H1 (cell line): Measurements from ENCODE around the gene SLC22A13. TPM values are rescaled to one million over a fixed set of nuclear protein-coding genes. Genes with fewer than 3 reads are reported as not detected.

Experiments used
- CTCF ChIA-PET: fragments of 300-600 bp; sonication (Branson Sonifier 250); formaldehyde crosslinking; loops from one replicate; lab custom pipeline; 2021; ENCODE audit not compliant: partially characterized antibody; lab: Charles Lee
- POLR2A ChIA-PET: fragments of 300-600 bp; sonication (Branson Sonifier 250); formaldehyde crosslinking; loops from one replicate; lab custom pipeline; 2021; ENCODE audit warnings: inconsistent platforms; ENCODE audit not compliant: partially characterized antibody; lab: Charles Lee
- DNase-seq, 2 experiments: peaks; one replicate each; pipeline versions ENCODE4 v3.0.0 to v3.0.0-alpha.2; 2010 to 2022; ENCODE audit warnings: low spot score in 2 of 2, low read depth in 1 of 2, mixed read lengths in 1 of 2
- FAIRE-seq: peaks from 2 replicates; lab custom pipeline; 2011; peaks lifted over from hg19 to GRCh38; lab: Jason Lieb, UNC
- H2AFZ ChIP-seq: 2 replicates; pipeline ENCODE4 v1.8.1; 2012; ENCODE audit warnings: low read length, inconsistent platforms
- H2AK5ac ChIP-seq: 2 replicates; pipeline ENCODE4 v1.6.1; 2013; ENCODE audit warnings: low read depth, low read length
- H2BK120ac ChIP-seq: replicated peaks from 2 replicates; pipeline ENCODE3; 2013; ENCODE audit warnings: low read depth, low read length, inconsistent platforms
- H2BK12ac ChIP-seq: 2 replicates; pipeline ENCODE4 v1.6.1; 2013; ENCODE audit warnings: low read depth, low read length
- H2BK15ac ChIP-seq: 2 replicates; pipeline ENCODE4 v1.6.1; 2013; ENCODE audit warnings: low read length
- H2BK20ac ChIP-seq: 2 replicates; pipeline ENCODE4 v1.6.1; 2013; ENCODE audit warnings: low read length
- H2BK5ac ChIP-seq: 2 replicates; pipeline ENCODE4 v1.6.1; 2013; ENCODE audit warnings: low read depth, low read length
- H3K14ac ChIP-seq: 2 replicates; pipeline ENCODE4 v1.6.1; 2013; ENCODE audit warnings: inconsistent platforms; ENCODE audit not compliant: insufficient read length
- H3K18ac ChIP-seq: 2 replicates; pipeline ENCODE4 v1.6.1; 2013; ENCODE audit warnings: low read length; ENCODE audit errors: extremely low read depth
- H3K23ac ChIP-seq: 2 replicates; pipeline ENCODE4 v1.6.1; 2013; ENCODE audit warnings: inconsistent platforms; ENCODE audit not compliant: insufficient read length
- H3K23me2 ChIP-seq: 2 replicates; pipeline ENCODE4 v1.6.1; 2013; ENCODE audit warnings: low read depth, low read length
- H3K27ac ChIP-seq: 2 replicates; pipeline ENCODE4 v1.6.1; 2011; ENCODE audit warnings: low read depth, low read length, inconsistent platforms
- H3K27me3 ChIP-seq, 4 experiments: replicated peaks in 1 of 4; 1 replicate in 1 of 4; 2 replicates in 3 of 4; pipeline versions ENCODE4 v1.6.1 to v1.8.1; 2011 to 2013; ENCODE audit warnings: low read length in 3 of 4, mild to moderate bottlenecking in 3 of 4, inconsistent platforms in 2 of 4, mixed read lengths in 2 of 4, moderate library complexity in 1 of 4; ENCODE audit not compliant: control insufficient read depth in 3 of 4, insufficient read depth in 3 of 4; ENCODE audit errors: extremely low read depth in 1 of 4
- H3K36me3 ChIP-seq, 4 experiments: 2 replicates each; pipeline versions ENCODE4 v1.6.1 to v1.8.1; 2011 to 2013; ENCODE audit warnings: mild to moderate bottlenecking in 4 of 4, low read length in 3 of 4, moderate library complexity in 2 of 4, control low read depth in 1 of 4, inconsistent platforms in 1 of 4; ENCODE audit not compliant: insufficient read depth in 4 of 4, control insufficient read depth in 2 of 4
- H3K4ac ChIP-seq: replicated peaks from 2 replicates; pipeline ENCODE3; 2013; ENCODE audit warnings: low read length, low read depth, mixed read lengths, inconsistent platforms; ENCODE audit not compliant: insufficient read length
- H3K4me1 ChIP-seq, 4 experiments: replicated peaks in 1 of 4; 1 replicate in 1 of 4; 2 replicates in 3 of 4; pipeline versions ENCODE4 v1.6.1 to v1.8.1; 2011 to 2013; ENCODE audit warnings: low read length in 3 of 4, inconsistent platforms in 2 of 4, mixed read lengths in 1 of 4; ENCODE audit not compliant: insufficient read depth in 4 of 4, control insufficient read depth in 3 of 4
- H3K4me2 ChIP-seq, 2 experiments: 2 replicates each; pipeline versions ENCODE4 v1.6.1 to v1.8.1; 2011 to 2013; ENCODE audit warnings: low read depth in 2 of 2, low read length in 2 of 2, control low read depth in 1 of 2, inconsistent platforms in 1 of 2, mild to moderate bottlenecking in 1 of 2; ENCODE audit not compliant: insufficient read depth in 1 of 2
- H3K4me3 ChIP-seq, 4 experiments: fragments of 200-600, 300-600 bp in 1 of 4; sonication (generic), shearing (Covaris generic), sonication (Bioruptor Twin) in 1 of 4; 2 replicates each; pipeline versions ENCODE4 v1.5.1 to v1.8.1; 2011 to 2016; ENCODE audit warnings: low read length in 4 of 4, low read depth in 3 of 4, control low read depth in 2 of 4, inconsistent platforms in 2 of 4, mild to moderate bottlenecking in 2 of 4, mixed read lengths in 1 of 4, moderate library complexity in 1 of 4; ENCODE audit not compliant: insufficient read depth in 2 of 4; ENCODE audit errors: extremely low read depth in 1 of 4
- H3K56ac ChIP-seq: replicated peaks from 2 replicates; pipeline ENCODE3; 2013; ENCODE audit warnings: low read depth, mild to moderate bottlenecking, mixed read lengths, low read length, inconsistent platforms; ENCODE audit not compliant: insufficient read length
- H3K79me1 ChIP-seq: 2 replicates; pipeline ENCODE4 v1.6.1; 2013; ENCODE audit warnings: low read depth, low read length, control low read depth
- H3K79me2 ChIP-seq, 2 experiments: 2 replicates each; pipeline versions ENCODE4 v1.6.1 to v1.8.1; 2012 to 2013; ENCODE audit warnings: low read length in 2 of 2, mild to moderate bottlenecking in 2 of 2, inconsistent platforms in 1 of 2; ENCODE audit not compliant: insufficient read depth in 2 of 2, control insufficient read depth in 1 of 2
- H3K9ac ChIP-seq, 4 experiments: replicated peaks in 1 of 4; 1 replicate in 1 of 4; 2 replicates in 3 of 4; pipeline versions ENCODE4 v1.6.1 to v1.8.1; 2011 to 2013; ENCODE audit warnings: low read depth in 3 of 4, low read length in 3 of 4, control low read depth in 2 of 4, mild to moderate bottlenecking in 2 of 4, moderate library complexity in 2 of 4, inconsistent platforms in 1 of 4; ENCODE audit errors: extremely low read depth in 1 of 4
- H3K9me3 ChIP-seq, 2 experiments: 2 replicates each; pipeline versions ENCODE4 v1.6.1 to v1.8.1; 2012 to 2013; ENCODE audit warnings: mild to moderate bottlenecking in 2 of 2, moderate library complexity in 2 of 2, control low read depth in 1 of 2, inconsistent platforms in 1 of 2, low read depth in 1 of 2, low read length in 1 of 2, mixed read lengths in 1 of 2; ENCODE audit not compliant: insufficient read depth in 2 of 2
- H4K20me1 ChIP-seq, 2 experiments: replicated peaks in 1 of 2; 2 replicates each; pipeline versions ENCODE3 to v1.8.1; 2011 to 2013; ENCODE audit warnings: inconsistent platforms in 2 of 2, low read length in 2 of 2, mild to moderate bottlenecking in 1 of 2; ENCODE audit not compliant: insufficient read depth in 2 of 2, control insufficient read depth in 1 of 2
- H4K5ac ChIP-seq: 2 replicates; pipeline ENCODE4 v1.6.1; 2013; ENCODE audit warnings: low read length, low read depth, mixed read lengths, inconsistent platforms; ENCODE audit not compliant: insufficient read length
- H4K8ac ChIP-seq: 2 replicates; pipeline ENCODE4 v1.8.0; 2013; ENCODE audit warnings: mild to moderate bottlenecking, moderate library complexity, low read length, inconsistent platforms; ENCODE audit not compliant: insufficient read depth; ENCODE audit errors: extremely low read depth
- H4K91ac ChIP-seq: replicated peaks from 2 replicates; pipeline ENCODE3; 2013; ENCODE audit warnings: low read length, mixed read lengths, inconsistent platforms; ENCODE audit not compliant: insufficient read length
- CBX8 ChIP-seq: fragments of 300-800, 300-1000 bp; sonication (generic); IDR thresholded peaks from 2 replicates; pipeline ENCODE4 v1.7.1; 2016; ENCODE audit warnings: low read depth, low read length, borderline replicate concordance
- CEBPB ChIP-seq: IDR thresholded peaks from 2 replicates; pipeline ENCODE4 v1.6.1; 2012; ENCODE audit warnings: low read depth, low read length
- CHD1 ChIP-seq: IDR thresholded peaks from 2 replicates; pipeline ENCODE4 v1.6.1; 2012; ENCODE audit warnings: low read depth, low read length, improper control_type of control experiment
- EP300 ChIP-seq, 2 experiments: IDR thresholded peaks; 1 replicate in 1 of 2; 2 replicates in 1 of 2; pipeline ENCODE4 v1.6.1; 2011 to 2012; ENCODE audit warnings: low read depth in 2 of 2, low read length in 2 of 2, mild to moderate bottlenecking in 2 of 2, borderline replicate concordance in 1 of 2, inconsistent platforms in 1 of 2, moderate library complexity in 1 of 2
- EZH2 ChIP-seq: fragments of 200-600 bp; sonication (generic); IDR thresholded peaks from 2 replicates; pipeline ENCODE4 v1.7.1; 2012; ENCODE audit warnings: low read depth, mild to moderate bottlenecking, moderate library complexity, low read length, inconsistent platforms; ENCODE audit not compliant: severe bottlenecking
- FOSL1 ChIP-seq: IDR thresholded peaks from 2 replicates; pipeline ENCODE4 v1.6.1; 2011; ENCODE audit warnings: mild to moderate bottlenecking, low read depth, low read length, moderate library complexity; ENCODE audit not compliant: insufficient read depth
- GABPA ChIP-seq: IDR thresholded peaks from 2 replicates; pipeline ENCODE4 v1.6.1; 2011; ENCODE audit warnings: mild to moderate bottlenecking, low read length, moderate library complexity, borderline replicate concordance; ENCODE audit not compliant: insufficient read depth
- NRF1 ChIP-seq: IDR thresholded peaks from 2 replicates; pipeline ENCODE4 v1.6.1; 2011; ENCODE audit warnings: mild to moderate bottlenecking, low read depth, low read length, improper control_type of control experiment
- SAP30 ChIP-seq: fragments of 300-600 bp; sonication (generic); IDR thresholded peaks from 2 replicates; pipeline ENCODE4 v1.7.1; 2012; ENCODE audit warnings: low read length, moderate library complexity, mild to moderate bottlenecking, inconsistent platforms; ENCODE audit not compliant: insufficient read depth, insufficient replicate concordance
- SIX5 ChIP-seq: IDR thresholded peaks from 2 replicates; pipeline ENCODE4 v1.6.1; 2011; ENCODE audit warnings: mild to moderate bottlenecking, low read depth, low read length
- SP1 ChIP-seq: IDR thresholded peaks from 2 replicates; pipeline ENCODE4 v1.6.1; 2011; ENCODE audit warnings: low read depth, low read length
- TAF7 ChIP-seq: optimal IDR thresholded peaks from 2 replicates; pipeline ENCODE3; 2011; ENCODE audit warnings: low read depth, mild to moderate bottlenecking, inconsistent platforms, low read length, moderate library complexity, borderline replicate concordance
- TEAD4 ChIP-seq: IDR thresholded peaks from 2 replicates; pipeline ENCODE4 v1.6.1; 2012; ENCODE audit warnings: low read depth, low read length, inconsistent platforms, mixed read lengths
- WGBS, 2 experiments: shearing (Covaris generic) in 1 of 2; methylation state at CpG; one replicate each; pipeline versions ENCODE4 v1.1.6 to v1.1.7; 2013 to 2015; ENCODE audit warnings: low lambda C conversion rate in 2 of 2, mixed read lengths in 2 of 2, inconsistent platforms in 1 of 2, low coverage in 1 of 2, missing lambda C conversion rate in 1 of 2; ENCODE audit not compliant: insufficient replicate concordance in 2 of 2, insufficient coverage in 1 of 2, insufficient read length in 1 of 2; ENCODE audit errors: extremely low coverage in 1 of 2, missing lambda C conversion rate in 1 of 2; 5-methylcytosine and 5-hydroxymethylcytosine counted together
- polyA plus RNA-seq, 7 experiments: library from polyadenylated mRNA; depleted of rRNA in 3 of 7; stranded (reverse) in 5 of 7; unstranded in 2 of 7; fragments of >200 nt in 5 of 7; fragments of 200-250 nt in 2 of 7; gene quantifications; 1 replicate in 5 of 7; 2 replicates in 1 of 7; 4 replicates in 1 of 7; pipeline versions ENCODE4 v1.2.1 to v1.2.3, GENCODE V29; 2011 to 2013; ENCODE audit warnings: missing spikeins in 2 of 7, mixed read lengths in 2 of 7
- total RNA-seq: library from RNA; stranded (reverse); fragmentation: NEBNext Ultra II Directional; extraction: Animal tissue kit (Norgen Biotek cat#: 25700); gene quantifications from 2 replicates; pipeline ENCODE4 v1.2.1, GENCODE V29; 2021

The SLC22A13 gene
- total and polyA plus RNA-seq, 2 of the 8 experiments (the other 6 are each of a cell fraction or from before 2014, with no cell fraction given): 0.05 to 0.41 TPM

- Histone ChIP-seq H3K4me2 (no peak overlapping the region), H3K23ac (no peak overlapping the region), H4K20me1 (peaks cover 0 to 4% of the 10 kb centered on the region in 2 experiments), H3K23me2 (no peaks in the 10 kb centered on the region), H3K18ac (no peak overlapping the region), H2BK5ac (no peak overlapping the region), H3K79me2 (no peaks in the 10 kb centered on the region), H4K8ac (no peak overlapping the region), H4K91ac (no peak overlapping the region), H3K14ac (no peak overlapping the region), H3K27ac (no peak overlapping the region), H3K9ac (no peak overlapping the region), H3K4me3 (no peak overlapping the region), H3K79me1 (no peaks in the 10 kb centered on the region; the same call in none of the 2 replicates), H2BK20ac (no peak overlapping the region), H3K56ac (no peak overlapping the region), H2BK15ac (no peak overlapping the region), H2AFZ (no peak overlapping the region), H2BK12ac (no peak overlapping the region), H4K5ac (no peak overlapping the region), H3K27me3 (no peaks in the 10 kb centered on the region), H3K4me1 (no peaks in the 10 kb centered on the region), H2BK120ac (no peak overlapping the region), H3K9me3 (no peaks in the 10 kb centered on the region), H2AK5ac (no peak overlapping the region), H3K4ac (no peak overlapping the region), H3K36me3 (peaks cover 16 to 66% (median 48%) of the 10 kb centered on the region in 4 experiments)
- CTCF ChIA-PET: interaction anchor here (0.7 to 1.3 kb wide), 2 partner anchors 87 to 230 kb away, joined by 3 to 4 read pairs; no protein-coding TSS in a partner anchor
- DNase-seq: no peak
- POLR2A ChIA-PET: no interaction called here
- WGBS, 2 experiments: 94% methylated on average over 2 of the region's 2 CpGs; no CpG with 5 or more reads in 1 of the 2 experiments
- FAIRE-seq: no peak
- TF ChIP-seq SP1 (no peak), SAP30 (no peak), FOSL1 (no peak), EZH2 (no peak), CBX8 (no peak), TAF7 (no peak), NRF1 (no peak), EP300 (IDR thresholded peaks at IDR 0.05; ENCODE audit: borderline replicate concordance in 1 of 2, low read depth in 2 of 2, low read length in 2 of 2) (no peak), GABPA (no peak), CEBPB (no peak), TEAD4 (no peak), SIX5 (no peak), CHD1 (no peak)
Measured at GRCh38 chr3:38250198-38250597, 15.4 kb upstream of the SLC22A13 start.
